RKO (cell line): Measurements from ENCODE around the gene SMYD2.

Experiments used
- DNase-seq: peaks from one replicate; pipeline ENCODE4 v3.0.0-alpha.2; 2016; ENCODE audit warnings: low spot score

Gene SMYD2

GRCh38 chr1:214361636-214362035 is 80.7 kb downstream of the SMYD2 start:
- DNase-seq: no peak

DNA sequence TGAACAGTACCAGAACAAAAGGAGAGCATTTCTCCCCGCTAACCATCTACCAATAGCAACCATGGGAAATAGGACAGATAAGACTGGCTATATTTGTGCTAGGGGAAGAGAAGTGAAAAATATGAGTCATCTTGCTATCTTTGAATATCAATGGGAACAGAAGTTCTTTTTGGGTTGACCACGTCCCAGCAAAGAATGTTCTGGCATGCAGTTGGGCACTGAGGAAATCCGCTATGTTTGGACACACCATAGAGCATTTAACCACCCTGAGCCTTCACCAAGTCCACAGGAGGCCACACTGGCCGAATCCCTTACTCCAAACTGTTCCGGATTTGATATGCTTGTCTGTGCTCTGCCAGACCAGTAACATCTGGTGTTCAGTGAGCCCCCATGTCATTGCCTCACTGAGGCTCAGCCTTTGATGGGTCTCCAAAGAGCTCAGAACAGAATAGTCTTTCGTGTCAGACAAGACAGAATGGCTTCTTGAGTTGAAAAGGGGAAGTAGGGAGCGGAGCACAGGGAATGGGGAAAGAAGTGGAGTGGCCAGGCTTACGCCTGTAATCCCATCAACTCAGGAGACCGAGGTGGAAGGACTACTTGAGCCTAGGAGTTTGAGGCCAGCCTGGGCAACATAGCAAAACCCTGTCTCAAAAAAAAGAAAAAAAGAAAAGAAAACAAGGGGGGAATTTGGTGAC is 81.4 kb downstream of the SMYD2 start:
- DNase-seq: no peak

GRCh38 chr1:214363386-214363785 is 82.4 kb downstream of the SMYD2 start:
- DNase-seq: no peak

GRCh38 chr1:214364386-214364785 is 83.4 kb downstream of the SMYD2 start:
- no peak for DNase-seq

GRCh38 chr1:214364786-214365295 is 83.9 kb downstream of the SMYD2 start:
- DNase-seq: no peak

DNA sequence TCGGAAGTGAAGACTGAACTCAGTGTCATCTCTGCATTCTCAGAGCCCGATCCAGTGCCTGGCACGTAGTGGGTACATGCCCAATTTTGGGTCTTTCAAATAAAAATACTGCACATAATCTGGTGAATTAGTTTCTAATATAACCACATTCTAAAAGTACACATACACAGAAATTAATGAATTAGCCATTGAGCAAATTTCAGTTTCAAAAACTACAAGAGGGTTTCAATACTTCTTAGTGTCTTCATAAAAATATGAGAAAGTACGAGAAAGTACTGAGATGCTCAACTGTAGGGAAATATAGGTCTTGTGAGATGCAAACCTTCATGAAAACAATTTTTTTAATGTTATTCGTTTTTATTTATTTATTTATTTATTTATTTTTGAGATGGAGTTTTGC is 86.9 kb downstream of the SMYD2 start:
- DNase-seq: no peak

GRCh38 chr1:214369364-214369763 is 88.4 kb downstream of the SMYD2 start:
- no peak for DNase-seq

DNA sequence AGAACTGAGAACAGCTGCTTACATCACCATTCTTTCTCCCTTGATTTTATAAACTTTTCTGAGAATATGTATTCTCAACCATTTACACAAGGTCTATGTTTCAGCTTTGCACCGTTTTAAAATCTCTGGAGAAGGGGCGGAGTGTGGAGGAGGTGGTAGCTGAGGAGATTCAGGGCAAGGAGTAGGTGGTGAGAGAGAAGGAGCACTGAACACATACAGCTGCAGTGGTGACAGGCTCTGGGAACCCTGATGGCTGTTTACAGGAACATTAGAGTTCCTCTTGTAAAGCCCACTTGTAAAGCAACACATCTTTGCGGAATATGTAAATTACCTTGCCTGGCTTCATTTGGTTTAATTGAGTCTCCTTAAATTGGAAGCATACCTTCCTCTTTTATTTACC is 89.7 kb downstream of the SMYD2 start:
- no peak for DNase-seq

GRCh38 chr1:214372092-214372491 is 91.1 kb downstream of the SMYD2 start:
- DNase-seq: no peak

DNA sequence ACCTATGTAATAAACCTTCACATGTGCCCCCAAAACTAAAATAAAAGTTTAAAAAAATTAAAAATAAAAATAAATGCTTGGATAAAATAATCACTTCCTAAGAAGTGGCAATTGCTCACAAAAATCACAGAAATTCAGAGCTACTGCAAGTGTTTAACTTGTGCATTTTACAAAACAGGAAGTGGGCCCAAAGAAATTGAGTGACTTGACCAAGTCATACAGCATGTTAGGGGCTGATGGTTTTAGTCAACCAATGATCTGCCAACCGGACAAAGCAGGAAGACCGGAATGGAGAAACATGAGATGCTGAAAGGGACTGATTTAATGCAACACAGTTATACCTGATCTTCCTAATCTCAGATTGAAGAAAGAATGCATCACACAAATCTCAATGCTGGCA is 96.5 kb downstream of the SMYD2 start:
- DNase-seq: no peak

DNA sequence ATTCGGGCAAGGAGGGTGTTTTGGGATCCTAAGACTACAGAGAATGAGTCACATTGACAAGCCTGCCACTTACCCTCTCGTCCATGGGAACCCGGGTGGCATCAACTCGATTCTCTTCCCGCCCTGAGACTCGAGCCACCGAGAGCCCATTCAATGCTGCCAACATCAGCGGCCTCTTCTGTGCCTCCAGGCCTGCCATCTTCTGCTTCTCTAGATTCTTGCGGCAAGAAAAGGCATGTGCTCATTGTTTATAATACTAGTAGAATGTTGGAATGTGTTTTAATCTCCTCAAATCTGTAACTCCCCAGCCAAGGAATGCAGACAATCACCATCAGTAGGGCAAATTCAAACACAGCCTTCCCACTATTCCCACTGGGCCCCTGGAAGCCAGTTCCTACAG is 96.9 kb downstream of the SMYD2 start:
- no peak for DNase-seq

DNA sequence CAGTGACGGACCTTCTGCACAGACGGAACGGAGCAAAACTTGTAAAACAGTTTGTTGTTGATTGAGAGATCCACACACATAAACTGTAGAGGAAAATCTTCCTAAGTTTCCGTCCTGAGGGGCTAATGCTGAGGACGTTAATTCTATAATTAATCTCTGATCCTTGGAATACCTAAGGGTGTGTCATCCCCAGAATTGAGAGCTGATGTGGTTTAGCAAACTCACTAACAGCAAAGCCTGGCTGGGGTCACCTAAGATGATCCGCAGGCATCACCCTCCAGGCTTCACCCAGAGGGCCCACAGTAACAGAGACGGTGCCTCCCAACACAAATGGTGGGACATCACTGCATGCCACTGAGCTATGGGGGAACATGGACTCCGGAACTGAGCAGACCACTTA is 97.5 kb downstream of the SMYD2 start:
- DNase-seq: no peak

GRCh38 chr1:214379236-214379970 is 98.4 kb downstream of the SMYD2 start:
- DNase-seq: no peak

- DNase-seq: no peak
These were observed 99.4 kb downstream of the SMYD2 start for GRCh38 chr1:214380396-214380795.

DNA sequence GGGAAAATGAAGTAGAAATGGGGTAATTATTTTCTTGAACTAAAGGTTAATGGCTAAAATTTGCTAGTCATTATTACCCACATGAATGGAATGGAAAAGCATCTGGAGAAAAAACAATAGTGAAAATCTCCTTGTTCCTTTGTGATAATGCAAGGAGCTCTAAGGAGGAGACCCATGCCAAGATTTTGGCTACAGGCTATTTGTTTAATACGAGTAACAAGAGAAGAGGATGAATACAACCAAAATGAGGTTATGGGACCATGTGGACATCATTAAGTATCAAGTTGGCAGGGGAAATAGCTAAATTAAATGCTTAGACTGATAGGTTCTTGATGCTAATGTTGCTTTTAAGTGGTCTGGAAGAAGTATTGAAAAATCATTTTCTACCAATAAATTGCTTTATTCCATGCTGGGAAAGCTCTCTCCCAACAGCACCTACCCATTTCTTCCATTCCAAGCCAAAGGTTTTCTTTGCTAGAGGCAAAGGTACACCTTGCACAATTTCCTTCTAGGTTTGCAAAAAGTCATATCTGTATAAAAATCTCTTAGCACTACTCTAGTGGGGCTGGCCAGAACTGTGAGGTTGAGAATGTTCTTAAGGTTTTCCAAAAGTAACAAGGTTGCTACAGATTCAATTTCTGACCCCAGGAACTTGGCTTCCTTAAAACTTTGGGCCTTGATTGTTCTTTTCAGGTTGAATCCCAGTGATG is 100.2 kb downstream of the SMYD2 start:
- no peak for DNase-seq

- no peak for DNase-seq
These were observed 102.7 kb downstream of the SMYD2 start for GRCh38 chr1:214383381-214384372.

GRCh38 chr1:214384373-214385079 is 103.6 kb downstream of the SMYD2 start:
- no peak for DNase-seq

- DNase-seq: no peak
These were observed 104.5 kb downstream of the SMYD2 start for GRCh38 chr1:214385428-214385827.

DNA sequence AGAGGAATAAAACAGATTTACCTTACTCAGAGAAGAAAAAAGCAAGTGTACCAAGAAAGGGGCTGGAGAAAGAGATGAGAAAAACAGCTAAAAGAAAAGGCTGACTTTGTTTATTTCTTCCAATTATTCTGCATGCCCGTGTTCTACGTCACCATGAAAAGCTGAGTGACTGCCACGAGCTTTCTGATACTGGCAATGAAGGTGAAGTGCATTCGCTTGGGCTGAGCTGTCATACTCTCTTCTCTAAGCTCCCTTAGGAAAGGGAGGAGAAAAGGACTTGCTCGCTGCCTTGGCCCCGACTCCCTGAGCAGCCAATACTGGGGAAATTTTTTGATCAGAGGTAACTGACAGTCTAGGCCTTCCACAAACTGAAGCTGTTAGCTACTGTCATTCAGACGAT is 105.4 kb downstream of the SMYD2 start:
- DNase-seq: no peak
